MM.1S (cell line): ENCODE results near the gene KCNN1.

ENCODE experiments used
- DNase-seq: peaks from one replicate; pipeline ENCODE4 v3.0.0-alpha.2; 2015
- H2AFZ ChIP-seq: fragments of 300-600 bp; sonication (generic); 2 replicates; pipeline ENCODE4 v1.6.0; 2016; ENCODE audit warnings: antibody characterized with exemption, low read length
- H3F3A ChIP-seq: fragments of 300-600 bp; sonication (generic); 2 replicates; pipeline ENCODE4 v1.6.1; 2016; ENCODE audit warnings: mild to moderate bottlenecking, antibody characterized with exemption, low read length, moderate library complexity, mixed read lengths; ENCODE audit not compliant: insufficient read depth
- H3K27ac ChIP-seq: fragments of 300-600 bp; sonication (generic); 2 replicates; pipeline ENCODE4 v1.5.1; 2016; ENCODE audit warnings: mild to moderate bottlenecking, low read length
- H3K27me3 ChIP-seq: fragments of 300-600 bp; sonication (generic); replicated peaks from 2 replicates; pipeline ENCODE4 v1.6.0; 2016; ENCODE audit warnings: low read length; ENCODE audit not compliant: insufficient read depth
- H3K36me3 ChIP-seq: fragments of 300-600 bp; sonication (generic); replicated peaks from 2 replicates; pipeline ENCODE4 v1.6.1; 2016; ENCODE audit warnings: mild to moderate bottlenecking, low read length, mixed read lengths; ENCODE audit not compliant: insufficient read depth
- H3K4me1 ChIP-seq: fragments of 300-600 bp; sonication (generic); 2 replicates; pipeline ENCODE4 v1.6.1; 2016; ENCODE audit warnings: low read length, mixed read lengths
- H3K4me2 ChIP-seq: fragments of 300-600 bp; sonication (generic); 2 replicates; pipeline ENCODE4 v1.6.0; 2016; ENCODE audit warnings: low read depth, low read length
- H3K4me3 ChIP-seq: fragments of 300-600 bp; sonication (generic); 2 replicates; pipeline ENCODE4 v1.5.1; 2016; ENCODE audit warnings: low read length, mixed read lengths
- H3K79me2 ChIP-seq: fragments of 300-600 bp; sonication (generic); 2 replicates; pipeline ENCODE4 v1.6.1; 2016; ENCODE audit warnings: mixed run types, low read length, mixed read lengths
- H3K9ac ChIP-seq: fragments of 300-600 bp; sonication (generic); 2 replicates; pipeline ENCODE4 v1.6.1; 2016; ENCODE audit warnings: low read length, mixed read lengths
- H3K9me2 ChIP-seq: fragments of 300-600 bp; sonication (generic); replicated peaks from 2 replicates; pipeline ENCODE4 v1.6.1; 2016; ENCODE audit warnings: mild to moderate bottlenecking, low read length, mixed read lengths; ENCODE audit not compliant: insufficient read depth
- H3K9me3 ChIP-seq: fragments of 300-600 bp; sonication (generic); replicated peaks from 2 replicates; pipeline ENCODE4 v1.6.1; 2016; ENCODE audit warnings: mild to moderate bottlenecking, low read length, mixed read lengths; ENCODE audit not compliant: insufficient read depth
- H4K20me1 ChIP-seq: fragments of 300-600 bp; sonication (generic); 2 replicates; pipeline ENCODE4 v1.6.1; 2016; ENCODE audit warnings: mild to moderate bottlenecking, low read length, moderate library complexity, mixed read lengths; ENCODE audit not compliant: insufficient read depth
- CTCF ChIP-seq: fragments of 300-600 bp; sonication (generic); IDR thresholded peaks from 2 replicates; pipeline ENCODE4 v1.5.1; 2016; ENCODE audit warnings: antibody characterized with exemption, low read length, mixed read lengths
- EZH2 ChIP-seq: fragments of 300-600 bp; sonication (generic); optimal IDR thresholded peaks from 2 replicates; pipeline ENCODE3; 2017; ENCODE audit warnings: low read depth, mild to moderate bottlenecking, antibody characterized with exemption, low read length, mixed read lengths
- EZH2phosphoT487 ChIP-seq: fragments of 300-600 bp; sonication (generic); IDR thresholded peaks from 2 replicates; pipeline ENCODE4 v1.6.1; 2018; ENCODE audit warnings: antibody characterized with exemption, low read length

KCNN1 gene

DNA sequence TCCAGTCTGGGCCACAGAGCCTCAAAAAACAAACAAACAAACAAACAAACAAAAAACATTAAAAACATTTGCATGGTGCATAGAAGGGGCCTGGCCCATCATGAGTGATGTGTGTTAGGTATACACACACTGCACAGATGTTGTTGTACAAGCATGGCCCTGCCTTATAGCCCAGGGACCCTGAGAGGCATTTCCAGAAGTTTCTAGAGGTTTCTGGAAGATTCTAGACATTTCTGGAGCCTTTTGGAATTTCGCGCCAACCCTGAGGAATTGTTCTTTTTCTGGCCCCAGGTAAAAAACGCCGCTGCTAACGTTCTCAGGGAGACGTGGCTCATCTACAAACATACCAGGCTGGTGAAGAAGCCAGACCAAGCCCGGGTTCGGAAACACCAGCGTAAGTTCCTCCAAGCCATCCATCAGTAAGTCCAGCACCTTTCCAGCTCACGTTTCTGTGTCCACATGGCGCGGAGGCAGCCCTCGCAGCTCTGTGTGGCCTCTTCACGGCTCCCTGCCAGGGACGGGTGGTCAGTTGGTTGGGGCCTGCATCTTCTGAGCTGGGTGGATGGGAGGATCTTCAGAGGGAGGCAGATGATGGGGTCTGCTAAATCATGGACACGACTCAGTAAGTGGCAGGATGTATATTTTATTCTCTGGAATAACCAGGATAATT lies 22.7 kb downstream of the KCNN1 start:
- Histone ChIP-seq H3K27ac (no peak overlapping the region), H3K79me2 (no peaks in the 10 kb centered on the region), H3K9me3 (no peaks in the 10 kb centered on the region), H3F3A (no peaks in the 10 kb centered on the region), H3K9me2 (no peaks in the 10 kb centered on the region), H3K4me3 (no peak overlapping the region), H3K27me3 (peaks cover 92% of the 10 kb centered on the region), H3K9ac (no peak overlapping the region), H4K20me1 (no peaks in the 10 kb centered on the region), H3K4me1 (no peaks in the 10 kb centered on the region), H3K4me2 (no peak overlapping the region), H3K36me3 (no peaks in the 10 kb centered on the region), H2AFZ (no peak overlapping the region)
- TF ChIP-seq CTCF, result no peak
- no peak for TF ChIP-seq EZH2
- TF ChIP-seq EZH2phosphoT487, result no peak
- DNase-seq, result no peak

DNA sequence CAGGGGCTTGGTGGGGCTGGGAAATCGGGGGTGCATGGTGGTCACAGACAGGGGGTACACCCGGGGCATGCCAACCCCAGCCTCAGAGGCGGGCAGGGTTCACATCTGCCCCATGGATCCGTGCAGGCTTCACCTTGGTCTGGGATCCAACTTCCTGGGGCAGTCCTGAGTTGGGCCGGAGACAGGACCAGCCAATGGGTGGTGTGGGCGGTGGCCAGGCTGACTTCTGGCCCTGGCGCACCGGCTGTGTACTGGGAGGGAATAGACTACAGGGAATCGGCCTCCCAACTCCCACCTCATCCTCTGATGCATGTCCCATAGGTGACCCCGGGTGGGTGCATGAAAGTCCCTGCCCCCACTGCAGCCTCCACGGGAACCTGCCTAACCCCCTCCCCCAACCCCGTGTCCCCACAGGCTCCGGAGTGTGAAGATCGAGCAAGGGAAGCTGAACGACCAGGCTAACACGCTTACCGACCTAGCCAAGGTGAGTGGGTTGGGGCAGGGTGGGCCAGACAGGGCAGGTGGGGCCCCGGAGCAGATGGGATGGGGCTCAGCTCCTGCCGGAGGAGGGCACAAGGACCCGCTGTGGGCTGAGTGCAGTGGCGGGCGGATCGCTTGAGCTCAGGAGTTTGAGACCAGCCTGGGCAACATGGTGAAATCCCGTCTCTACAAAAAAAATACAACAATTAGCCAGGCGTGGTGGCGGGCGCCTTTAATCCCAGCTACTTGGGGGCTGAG lies 26.3 kb downstream of the KCNN1 start:
- Histone ChIP-seq H3K27ac (no peak overlapping the region), H3K27me3 (peaks cover 90% of the 10 kb centered on the region), H3F3A (no peaks in the 10 kb centered on the region), H3K4me2 (no peak overlapping the region), H2AFZ (no peak overlapping the region), H3K9ac (no peak overlapping the region), H3K36me3 (no peaks in the 10 kb centered on the region), H3K9me3 (no peaks in the 10 kb centered on the region), H4K20me1 (no peaks in the 10 kb centered on the region), H3K79me2 (no peaks in the 10 kb centered on the region), H3K4me3 (no peak overlapping the region), H3K4me1 (no peaks in the 10 kb centered on the region), H3K9me2 (no peaks in the 10 kb centered on the region)
- no peak for DNase-seq
- TF ChIP-seq EZH2phosphoT487, result no peak
- TF ChIP-seq CTCF, result no peak
- TF ChIP-seq EZH2, result no peak

GRCh38 chr19:17996826-17997316 lies 30.0 kb downstream of the KCNN1 start:
- no peak overlapping the region for H3K4me3 ChIP-seq
- H3K9me3 ChIP-seq, result no peaks in the 10 kb centered on the region
- H3K9ac ChIP-seq, result no peak overlapping the region
- no peaks in the 10 kb centered on the region for H3K4me1 ChIP-seq
- H3K79me2 ChIP-seq, result no peaks in the 10 kb centered on the region
- H3K27me3 ChIP-seq, result peaks cover 88% of the 10 kb centered on the region
- H3K9me2 ChIP-seq, result no peaks in the 10 kb centered on the region
- H3F3A ChIP-seq, result no peaks in the 10 kb centered on the region
- H3K27ac ChIP-seq, result no peak overlapping the region
- TF ChIP-seq CTCF, result peak; percentile 89
- no peak for TF ChIP-seq EZH2
- TF ChIP-seq EZH2phosphoT487, result no peak
- no peak overlapping the region for H2AFZ ChIP-seq
- H3K36me3 ChIP-seq, result no peaks in the 10 kb centered on the region
- no peak overlapping the region for H3K4me2 ChIP-seq
- DNase-seq, result peak; percentile 61
- no peaks in the 10 kb centered on the region for H4K20me1 ChIP-seq
